Breast epithelium (tissue), 4 donors: ENCODE data around the gene GARS1. TPM values are rescaled to one million over a fixed set of nuclear protein-coding genes. Genes with fewer than 3 reads are reported as not detected.

Experiments
- DNase-seq, 2 donors: peaks; one replicate each; pipeline ENCODE4 v3.0.0-alpha.2; 2019; ENCODE audit warnings: low spot score in 2 of 2
- H3K27ac ChIP-seq, 2 donors: fragments of 200-600 bp; sonication (generic) in 1 of 2; one replicate each; pipeline ENCODE4 v1.5.1; 2016 to 2019; ENCODE audit warnings: mild to moderate bottlenecking in 1 of 2
- H3K27me3 ChIP-seq, 2 donors: fragments of 200-600 bp; sonication (generic) in 1 of 2; one replicate each; pipeline versions ENCODE4 v1.5.1 to v1.6.0; 2017 to 2019; ENCODE audit warnings: control low read depth in 1 of 2, mild to moderate bottlenecking in 1 of 2
- H3K36me3 ChIP-seq: fragments of 200-600 bp; one replicate; pipeline ENCODE4 v1.5.1; 2019
- H3K4me1 ChIP-seq, 2 donors: fragments of 200-600 bp; sonication (generic); one replicate each; pipeline ENCODE4 v1.5.1; 2016 to 2019; ENCODE audit warnings: control low read depth in 1 of 2
- H3K4me3 ChIP-seq, 3 donors: fragments of 200-600 bp; sonication (generic); 1 replicate in 2 of 3; 2 replicates in 1 of 3; pipeline ENCODE4 v1.5.1; 2016 to 2019; ENCODE audit warnings: mild to moderate bottlenecking in 3 of 3, moderate library complexity in 2 of 3
- H3K9me3 ChIP-seq, 2 donors: fragments of 200-600 bp; sonication (generic) in 1 of 2; one replicate each; pipeline ENCODE4 v1.5.1; 2016 to 2019; ENCODE audit warnings: control low read depth in 1 of 2
- CTCF ChIP-seq, 3 donors: fragments of 450-650 bp; IDR thresholded peaks; one replicate each; pipeline ENCODE4 v1.5.1; 2016 to 2017; ENCODE audit warnings: antibody characterized with exemption in 3 of 3, mild to moderate bottlenecking in 3 of 3, moderate library complexity in 3 of 3
- POLR2A ChIP-seq: fragments of 450-650 bp; IDR thresholded peaks from one replicate; pipeline ENCODE4 v1.6.1; 2016; ENCODE audit warnings: antibody characterized with exemption, mild to moderate bottlenecking, moderate library complexity
- POLR2AphosphoS5 ChIP-seq, 3 donors: sonication (generic); formaldehyde crosslinking; IDR thresholded peaks; one replicate each; pipeline ENCODE4 v1.6.1; 2017; ENCODE audit warnings: antibody characterized with exemption in 3 of 3
- intact Hi-C: fragments of 100-400 bp; cut with DNase I; formaldehyde crosslinking; loops from one replicate; pipeline ENCODE4 v1.15.1; 2023; ENCODE audit warnings: low total_unique reads
- total RNA-seq, 3 donors: library from RNA; depleted of rRNA; stranded (reverse); fragments of >200 nt; gene quantifications; one replicate each; pipeline ENCODE4 v1.1.0, GENCODE V29; 2016

The GARS1 gene
- total RNA-seq, 3 donors from 2014 or later = 50.9 to 66.9 (median 56.8) TPM

GRCh38 chr7:30652698-30653641 lies 58.3 kb downstream of the GARS1 start:
- Histone ChIP-seq H3K36me3 (no peaks in the 10 kb centered on the region), H3K4me1 (no peaks in the 10 kb centered on the region), H3K4me3 (no peak overlapping the region), H3K27ac (no peak overlapping the region), H3K9me3 (no peaks in the 10 kb centered on the region), H3K27me3 (no peaks in the 10 kb centered on the region)
- intact Hi-C loops = no loop called here
- TF ChIP-seq CTCF (IDR thresholded peaks at IDR 0.05) = no peak
- TF ChIP-seq POLR2A = no peak
- TF ChIP-seq POLR2AphosphoS5 (IDR thresholded peaks at IDR 0.05) = no peak
- DNase-seq = no peak

GRCh38 chr7:30654296-30655090 lies 59.8 kb downstream of the GARS1 start:
- Histone ChIP-seq H3K9me3 (no peaks in the 10 kb centered on the region), H3K27ac (no peak overlapping the region), H3K4me1 (no peaks in the 10 kb centered on the region), H3K27me3 (no peaks in the 10 kb centered on the region), H3K4me3 (no peak overlapping the region), H3K36me3 (no peaks in the 10 kb centered on the region)
- TF ChIP-seq CTCF (IDR thresholded peaks at IDR 0.05) = no peak
- TF ChIP-seq POLR2AphosphoS5 (IDR thresholded peaks at IDR 0.05) = no peak
- no peak for TF ChIP-seq POLR2A
- no peak for DNase-seq
- intact Hi-C loops = no loop called here

- H3K4me3 ChIP-seq = no peak overlapping the region
- intact Hi-C loops = no loop called here
- no peaks in the 10 kb centered on the region for H3K4me1 ChIP-seq
- H3K27me3 ChIP-seq = no peaks in the 10 kb centered on the region
- TF ChIP-seq CTCF (IDR thresholded peaks at IDR 0.05) (no peak), POLR2A (no peak), POLR2AphosphoS5 (IDR thresholded peaks at IDR 0.05) (no peak)
- H3K36me3 ChIP-seq = no peaks in the 10 kb centered on the region
- H3K9me3 ChIP-seq = no peaks in the 10 kb centered on the region
- DNase-seq = no peak
- no peak overlapping the region for H3K27ac ChIP-seq
These were observed 60.7 kb downstream of the GARS1 start for GRCh38 chr7:30655096-30655970.

- H3K27me3 ChIP-seq = no peaks in the 10 kb centered on the region
- no peak for DNase-seq
- intact Hi-C loops = no loop called here
- TF ChIP-seq POLR2AphosphoS5 (IDR thresholded peaks at IDR 0.05) = no peak
- TF ChIP-seq POLR2A = no peak
- TF ChIP-seq CTCF (IDR thresholded peaks at IDR 0.05) = no peak
- no peaks in the 10 kb centered on the region for H3K36me3 ChIP-seq
- H3K27ac ChIP-seq = no peak overlapping the region
- H3K9me3 ChIP-seq = no peaks in the 10 kb centered on the region
- H3K4me3 ChIP-seq = no peak overlapping the region
- H3K4me1 ChIP-seq = no peaks in the 10 kb centered on the region
These were observed 61.6 kb downstream of the GARS1 start for GRCh38 chr7:30656006-30656957.
